ENCODE data around the gene SERPINA4. TPM values are rescaled to one million over a fixed set of nuclear protein-coding genes. Genes with fewer than 3 reads are reported as not detected.
"Not testable (repeated sequence)": the region's sequence is repeated elsewhere in the genome, so short reads cannot be mapped to it uniquely, and the experiment has no call there.

The SERPINA4 gene
- polyA plus RNA-seq, 3 donors = 0.70 to 1.5 (median 1.5) TPM

DNA sequence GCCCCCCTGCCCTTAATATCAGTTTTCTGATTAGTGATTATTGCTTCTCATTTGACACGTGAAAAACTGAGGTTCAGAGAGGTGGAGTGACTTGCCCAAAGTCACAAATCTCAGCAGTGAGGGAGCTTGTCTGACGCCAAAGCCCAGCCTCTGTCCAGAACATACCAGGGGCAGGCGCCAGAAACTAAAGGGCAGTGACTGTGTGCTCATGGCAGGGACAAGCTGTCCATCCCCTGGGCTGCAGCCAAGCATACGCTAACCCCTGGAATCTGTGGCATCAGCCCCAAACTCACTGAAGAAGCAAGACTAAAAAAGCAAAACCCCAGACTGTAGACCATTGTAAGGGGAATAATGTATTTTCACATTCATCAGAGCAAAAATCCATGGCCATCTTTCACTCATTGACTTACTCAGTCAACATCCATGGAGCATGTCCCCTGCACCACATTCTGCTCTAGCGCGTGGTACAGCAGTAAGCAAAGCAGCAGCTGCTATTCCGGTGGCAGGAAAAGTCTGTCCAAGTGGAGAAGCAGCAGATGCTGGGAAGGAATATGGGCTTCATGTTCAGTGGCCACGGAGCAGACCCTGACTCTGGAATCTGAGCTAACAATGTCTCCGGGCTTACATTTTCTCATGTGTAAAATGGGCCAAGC, 1.5 kb upstream of the SERPINA4 start:
- no peak for DNase-seq (ENCODE audit: extremely low read depth in 1 of 11, low read depth in 9 of 11, low spot score in 4 of 11)

DNA sequence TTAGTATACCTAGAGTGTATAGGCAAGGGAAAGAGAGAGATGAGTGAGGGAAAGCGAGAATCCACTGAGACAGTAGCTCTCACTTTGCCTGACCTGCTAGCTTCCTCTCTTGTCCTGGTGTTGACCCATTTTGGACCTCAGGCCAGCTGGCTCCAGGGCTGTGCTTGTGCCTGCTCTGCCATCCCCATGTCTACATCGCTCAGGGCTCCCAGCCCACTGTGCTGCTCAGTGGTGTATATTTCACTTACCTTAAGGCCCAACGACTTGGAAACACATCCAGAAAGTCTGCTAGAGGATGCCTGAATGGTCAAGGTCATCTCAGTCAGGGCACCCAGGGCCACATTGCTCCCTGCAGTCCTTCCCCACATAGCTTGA, 964 bp upstream of the SERPINA4 start:
- no peak for DNase-seq (ENCODE audit: extremely low read depth in 1 of 11, low read depth in 9 of 11, low spot score in 4 of 11)

DNA sequence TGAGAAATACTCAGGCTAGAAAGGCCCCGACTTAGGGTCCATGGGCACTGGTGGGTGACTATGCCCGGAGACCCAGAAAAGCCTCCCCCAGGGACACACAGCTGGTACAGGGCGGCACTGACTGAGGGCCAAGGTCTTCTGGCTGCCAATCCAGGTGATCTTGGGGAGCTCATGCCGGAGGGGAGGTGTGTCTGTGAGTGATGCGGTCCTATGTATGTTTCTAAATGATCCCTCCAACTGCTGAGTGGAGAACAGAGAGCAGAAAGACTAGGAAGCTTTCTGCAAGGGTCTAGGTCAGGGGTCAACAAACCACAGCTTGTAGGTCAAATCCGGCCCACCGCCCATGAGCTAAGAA, 391 bp downstream of the SERPINA4 start:
- DNase-seq (ENCODE audit: extremely low read depth in 1 of 11, low read depth in 9 of 11, low spot score in 4 of 11) = no peak

DNA sequence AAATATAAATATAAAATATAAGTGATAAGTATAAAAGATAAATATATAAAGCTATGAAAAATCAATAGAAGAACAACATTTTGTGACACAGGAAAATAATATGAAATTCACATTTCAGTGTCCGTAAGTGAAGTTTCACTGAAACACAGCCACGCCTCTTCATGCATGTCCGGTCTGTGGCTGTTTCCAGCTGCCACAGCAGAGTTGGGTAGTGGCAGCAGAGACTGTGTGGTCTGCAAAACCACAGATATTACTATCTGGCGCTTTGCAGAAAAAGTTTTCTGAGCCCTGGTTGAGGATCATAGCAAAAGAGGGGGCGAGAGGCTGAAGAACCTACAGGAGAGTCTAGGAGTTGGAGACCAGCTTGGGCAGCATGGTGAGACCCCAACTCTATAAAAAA, 780 bp downstream of the SERPINA4 start:
- DNase-seq (ENCODE audit: extremely low read depth in 1 of 11, low read depth in 9 of 11, low spot score in 4 of 11) = no peak

DNA sequence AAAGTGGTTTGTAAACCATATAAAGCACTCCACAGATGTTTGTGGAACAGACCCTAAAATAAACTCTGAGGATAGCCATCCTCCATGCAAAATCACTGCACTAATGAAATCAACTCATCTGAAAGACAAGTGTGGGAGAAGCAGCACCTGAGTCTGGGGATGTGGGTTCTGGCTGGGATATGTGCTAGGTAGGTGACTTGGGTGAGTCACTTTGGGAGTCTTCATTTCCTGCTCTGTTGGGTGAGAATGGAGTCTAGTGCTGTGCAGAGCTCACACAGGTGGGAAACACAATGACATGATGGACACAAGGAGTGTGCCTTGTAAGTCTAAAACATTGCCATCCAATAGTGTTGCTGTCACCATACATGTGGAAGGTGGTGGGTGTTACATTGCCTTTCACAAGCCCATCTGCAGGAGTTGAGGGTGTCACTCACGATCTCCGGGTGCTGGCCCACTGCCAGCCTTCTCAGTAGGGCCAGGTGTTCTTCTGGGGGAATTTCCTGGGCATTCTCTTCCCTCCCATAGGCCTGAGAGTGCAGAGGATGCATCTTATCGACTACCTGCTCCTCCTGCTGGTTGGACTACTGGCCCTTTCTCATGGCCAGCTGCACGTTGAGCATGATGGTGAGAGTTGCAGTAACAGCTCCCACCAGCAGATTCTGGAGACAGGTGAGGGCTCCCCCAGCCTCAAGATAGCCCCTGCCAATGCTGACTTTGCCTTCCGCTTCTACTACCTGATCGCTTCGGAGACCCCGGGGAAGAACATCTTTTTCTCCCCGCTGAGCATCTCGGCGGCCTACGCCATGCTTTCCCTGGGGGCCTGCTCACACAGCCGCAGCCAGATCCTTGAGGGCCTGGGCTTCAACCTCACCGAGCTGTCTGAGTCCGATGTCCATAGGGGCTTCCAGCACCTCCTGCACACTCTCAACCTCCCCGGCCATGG, 2.0 kb downstream of the SERPINA4 start:
- no peak for DNase-seq (ENCODE audit: extremely low read depth in 1 of 11, low read depth in 9 of 11, low spot score in 4 of 11)

DNA sequence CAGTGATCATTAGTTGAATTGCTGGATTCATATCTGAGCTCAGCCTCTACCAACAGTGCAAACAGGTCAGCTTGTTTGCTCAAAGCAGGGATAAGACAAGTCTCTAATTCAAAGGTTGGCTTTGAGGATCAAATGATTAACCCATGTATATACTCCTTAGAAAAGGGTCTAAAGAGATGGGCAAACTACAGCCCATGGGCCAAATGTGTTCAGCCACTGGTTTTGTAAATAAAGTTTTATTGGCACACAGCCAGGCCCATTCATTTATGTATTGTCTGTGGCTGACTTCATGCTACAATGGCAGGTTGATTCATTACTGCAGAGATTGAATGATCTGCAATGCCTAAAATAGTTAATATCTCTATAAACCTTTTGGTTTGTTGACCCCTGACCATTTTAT, 3.1 kb downstream of the SERPINA4 start:
- DNase-seq (ENCODE audit: extremely low read depth in 1 of 11, low read depth in 9 of 11, low spot score in 4 of 11) = no peak

DNA sequence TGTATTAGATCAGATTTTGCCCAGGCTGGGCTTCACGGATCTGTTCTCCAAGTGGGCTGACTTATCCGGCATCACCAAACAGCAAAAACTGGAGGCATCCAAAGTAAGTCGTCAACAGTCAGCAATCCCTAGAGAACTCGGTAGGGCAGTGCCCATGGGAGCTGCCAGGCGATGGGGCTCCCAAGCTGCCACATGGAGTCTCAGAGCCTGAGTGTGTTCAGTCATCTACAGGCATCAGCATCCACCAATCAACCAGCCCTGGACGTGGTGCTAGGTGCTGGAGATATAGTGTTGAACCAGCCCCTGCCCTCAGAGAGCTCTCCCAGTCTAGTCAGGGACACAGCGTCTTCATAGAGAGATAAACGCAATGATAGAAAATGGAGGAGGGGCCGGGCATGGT, 6.9 kb downstream of the SERPINA4 start:
- no peak for DNase-seq (ENCODE audit: extremely low read depth in 1 of 11, low read depth in 9 of 11, low spot score in 4 of 11)

DNA sequence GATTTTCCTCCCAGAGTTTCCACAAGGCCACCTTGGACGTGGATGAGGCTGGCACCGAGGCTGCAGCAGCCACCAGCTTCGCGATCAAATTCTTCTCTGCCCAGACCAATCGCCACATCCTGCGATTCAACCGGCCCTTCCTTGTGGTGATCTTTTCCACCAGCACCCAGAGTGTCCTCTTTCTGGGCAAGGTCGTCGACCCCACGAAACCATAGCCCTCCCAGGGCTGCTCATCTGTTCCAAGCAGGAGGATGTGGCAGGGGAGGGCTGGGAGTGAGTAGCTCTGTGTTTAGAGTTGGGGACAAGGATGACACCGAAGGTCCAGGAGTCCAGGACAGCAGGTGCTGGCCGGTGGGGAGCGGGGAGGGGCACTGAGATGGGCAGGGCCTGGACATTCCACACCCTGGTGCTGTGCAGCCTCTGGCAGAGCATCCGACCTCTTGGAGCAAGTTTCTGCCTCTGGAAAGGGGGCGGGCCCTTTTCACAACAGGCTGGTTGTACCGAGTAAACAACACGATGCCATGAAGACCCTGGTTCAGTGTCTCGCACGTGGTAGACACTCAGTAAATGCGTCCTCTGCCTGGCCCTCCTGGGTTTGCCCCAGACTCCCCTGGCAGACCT, 8.2 kb downstream of the SERPINA4 start:
- no peak for DNase-seq (ENCODE audit: extremely low read depth in 1 of 11, low read depth in 9 of 11, low spot score in 4 of 11)

DNA sequence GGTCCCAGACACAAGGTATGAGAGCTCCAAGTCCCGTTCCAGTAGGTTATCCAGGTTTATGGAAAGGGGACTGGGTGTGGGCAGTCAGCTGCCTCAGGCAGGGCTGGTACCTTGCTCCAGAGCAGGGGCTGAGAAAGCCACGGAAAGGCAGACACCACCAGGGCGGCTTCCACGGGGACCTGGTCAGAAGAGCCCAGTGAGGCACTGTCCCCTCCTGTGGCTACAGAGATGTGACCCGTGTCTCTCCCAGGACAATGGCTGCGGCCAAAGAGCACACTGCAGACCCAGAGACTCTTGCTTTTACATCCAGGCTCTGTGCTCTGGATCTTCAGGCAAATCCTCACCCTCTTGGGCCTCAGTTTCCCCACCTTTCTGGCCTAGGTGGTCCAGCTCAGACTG, 8.8 kb downstream of the SERPINA4 start:
- DNase-seq (ENCODE audit: extremely low read depth in 1 of 11, low read depth in 9 of 11, low spot score in 4 of 11) = no peak

DNA sequence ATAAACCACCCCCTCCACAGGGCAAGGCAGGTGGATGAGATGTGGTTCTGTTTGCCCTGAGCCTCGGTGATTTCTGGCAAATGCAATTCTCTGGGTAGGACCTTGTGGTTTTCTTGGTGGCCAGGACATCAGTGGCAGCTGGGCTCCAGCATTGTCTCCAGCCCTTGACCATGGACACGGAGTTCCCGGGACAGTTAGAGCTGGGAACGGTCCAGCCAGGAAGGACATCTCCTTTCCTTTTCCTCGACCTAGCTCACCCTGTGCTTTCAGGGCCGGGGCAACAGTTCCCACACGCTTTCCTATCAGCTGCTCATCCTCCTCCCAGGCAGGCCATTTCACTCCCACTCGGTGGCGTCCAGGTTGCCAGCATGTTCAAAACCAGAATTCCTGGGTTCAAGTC, 9.2 kb downstream of the SERPINA4 start:
- no peak for DNase-seq (ENCODE audit: extremely low read depth in 1 of 11, low read depth in 9 of 11, low spot score in 4 of 11)

DNA sequence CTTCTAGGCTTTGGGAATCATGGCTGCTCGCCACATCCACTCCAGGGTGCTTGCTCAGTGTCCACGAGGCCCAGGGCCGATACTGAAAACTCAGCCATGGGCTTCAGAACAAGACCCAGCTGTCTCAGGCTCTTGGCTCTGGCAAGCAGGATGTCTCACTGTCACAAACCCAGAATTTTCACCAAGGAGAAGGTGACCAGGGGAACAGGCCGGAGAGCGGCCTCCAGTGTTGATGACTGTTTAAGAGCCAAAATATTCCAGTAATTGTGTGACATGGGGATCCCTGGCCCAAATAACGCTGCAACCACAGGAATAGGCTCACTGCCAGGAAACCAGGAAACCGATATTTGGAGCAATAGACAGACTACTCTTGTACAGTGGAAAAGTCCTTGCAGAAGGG, 10.2 kb downstream of the SERPINA4 start:
- no peak for DNase-seq (ENCODE audit: extremely low read depth in 1 of 11, low read depth in 9 of 11, low spot score in 4 of 11)

DNA sequence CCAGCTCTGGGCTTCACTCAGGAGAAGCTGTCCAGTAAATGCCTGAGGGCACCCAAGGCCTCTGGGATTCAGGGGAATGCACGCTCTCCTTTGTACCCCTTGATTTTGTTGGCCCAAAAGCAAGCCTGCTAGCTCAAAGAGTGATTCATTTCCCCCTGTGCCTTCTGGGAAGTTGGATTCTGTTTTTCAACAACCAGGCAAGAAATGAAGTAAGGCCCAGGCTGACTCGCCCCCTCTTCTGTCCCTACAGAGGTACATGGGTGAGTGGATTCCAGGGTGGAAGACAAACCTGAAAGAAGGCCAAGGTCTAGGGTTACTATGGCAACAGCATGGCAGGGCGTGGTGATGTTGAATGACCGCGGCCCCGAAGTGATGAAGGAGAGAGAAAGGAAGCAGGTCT, 10.7 kb downstream of the SERPINA4 start:
- no peak for DNase-seq (ENCODE audit: extremely low read depth in 1 of 11, low read depth in 9 of 11, low spot score in 4 of 11)

DNA sequence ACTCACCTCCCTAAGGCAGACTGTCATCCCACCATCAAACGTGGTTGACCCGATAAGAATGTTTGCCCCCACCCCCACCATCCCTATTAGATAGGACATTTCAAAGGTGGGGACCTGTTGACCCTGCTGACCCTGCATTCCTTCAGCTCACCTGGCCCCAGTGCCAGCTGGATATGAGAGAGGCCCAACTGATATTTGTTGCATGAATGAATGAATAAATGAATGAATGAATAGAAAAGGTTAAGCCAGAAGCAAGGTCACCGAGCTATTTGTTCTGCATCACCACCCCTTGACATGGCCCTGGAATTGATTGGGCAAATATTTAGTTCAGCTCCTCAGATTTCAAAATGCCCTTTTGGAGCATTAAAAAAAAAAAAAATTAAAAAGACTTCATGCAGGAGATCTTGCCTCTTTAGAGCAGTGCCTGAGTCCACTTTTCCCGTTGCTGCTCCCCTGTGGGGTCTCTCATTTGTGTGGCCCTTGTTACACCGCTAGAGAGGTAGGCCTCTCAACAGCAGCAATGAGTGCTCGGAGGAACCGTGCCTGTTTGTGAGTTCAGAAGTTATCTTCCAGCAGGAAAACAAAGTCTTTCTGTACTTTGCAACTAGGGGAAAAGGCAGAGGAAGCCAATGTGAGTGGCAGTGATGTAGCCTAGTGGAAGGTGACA, 11.5 kb downstream of the SERPINA4 start:
- no peak for DNase-seq (ENCODE audit: extremely low read depth in 1 of 11, low read depth in 9 of 11, low spot score in 4 of 11)

DNA sequence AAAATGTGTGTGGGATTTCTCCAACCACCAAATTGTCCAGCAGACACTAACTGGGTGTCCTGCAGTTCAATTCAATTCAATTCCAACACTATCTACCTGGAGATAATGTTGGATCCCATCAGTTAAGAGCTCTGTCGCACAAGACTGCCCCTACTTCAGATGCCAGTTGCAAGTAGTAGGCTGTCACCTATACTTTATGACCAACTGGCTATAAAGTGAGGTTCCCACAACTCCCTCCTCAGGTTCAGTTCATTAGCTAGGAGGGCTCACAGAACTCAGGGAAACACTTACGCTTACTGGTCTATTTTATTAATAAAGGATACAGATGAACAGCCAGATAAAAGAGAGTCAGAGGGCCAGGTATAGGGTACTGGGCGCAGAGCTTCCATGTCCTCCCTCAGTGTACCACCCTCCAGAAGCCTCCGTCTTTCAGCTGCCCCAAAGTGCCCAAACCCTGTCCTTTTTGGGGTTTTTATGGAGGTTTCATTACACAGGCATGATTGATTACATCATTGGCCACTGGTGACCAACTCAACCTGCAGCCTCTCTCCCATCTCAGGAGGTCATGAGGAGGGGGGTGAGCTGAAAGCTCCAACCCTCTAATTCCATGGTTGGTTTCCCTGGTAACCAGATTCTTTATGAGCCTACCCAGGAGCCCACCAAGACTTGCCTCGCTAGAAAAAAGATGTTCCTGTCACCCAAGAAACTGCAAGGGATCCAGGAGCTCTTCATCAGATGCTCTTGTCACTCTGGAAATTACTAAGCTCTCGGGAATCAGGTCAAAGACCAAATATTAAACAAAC, 12.4 kb downstream of the SERPINA4 start:
- peak in 1 of 11 donors; percentile 37 for DNase-seq (ENCODE audit: extremely low read depth in 1 of 11, low read depth in 9 of 11, low spot score in 4 of 11)

DNA sequence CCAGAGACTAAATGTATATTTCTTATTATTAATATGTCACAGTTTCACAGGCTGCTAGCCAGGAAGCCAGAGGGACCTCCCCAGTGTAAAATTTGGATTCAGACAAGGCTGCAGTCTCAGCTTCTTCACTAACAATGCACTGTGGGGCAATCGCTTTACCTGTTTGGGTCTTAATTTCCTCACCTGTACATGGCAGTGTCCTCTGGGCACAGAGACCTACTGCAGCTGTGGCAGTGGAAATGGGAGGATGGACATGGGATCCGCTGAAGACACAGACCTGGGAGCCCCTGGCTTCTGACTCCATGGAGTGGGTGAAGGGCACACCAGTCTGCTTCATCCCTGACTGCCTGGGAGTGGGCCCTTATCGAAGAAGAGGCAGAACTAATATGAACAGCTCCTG, 13.1 kb downstream of the SERPINA4 start:
- DNase-seq (ENCODE audit: extremely low read depth in 1 of 11, low read depth in 9 of 11, low spot score in 4 of 11) = no peak

DNA sequence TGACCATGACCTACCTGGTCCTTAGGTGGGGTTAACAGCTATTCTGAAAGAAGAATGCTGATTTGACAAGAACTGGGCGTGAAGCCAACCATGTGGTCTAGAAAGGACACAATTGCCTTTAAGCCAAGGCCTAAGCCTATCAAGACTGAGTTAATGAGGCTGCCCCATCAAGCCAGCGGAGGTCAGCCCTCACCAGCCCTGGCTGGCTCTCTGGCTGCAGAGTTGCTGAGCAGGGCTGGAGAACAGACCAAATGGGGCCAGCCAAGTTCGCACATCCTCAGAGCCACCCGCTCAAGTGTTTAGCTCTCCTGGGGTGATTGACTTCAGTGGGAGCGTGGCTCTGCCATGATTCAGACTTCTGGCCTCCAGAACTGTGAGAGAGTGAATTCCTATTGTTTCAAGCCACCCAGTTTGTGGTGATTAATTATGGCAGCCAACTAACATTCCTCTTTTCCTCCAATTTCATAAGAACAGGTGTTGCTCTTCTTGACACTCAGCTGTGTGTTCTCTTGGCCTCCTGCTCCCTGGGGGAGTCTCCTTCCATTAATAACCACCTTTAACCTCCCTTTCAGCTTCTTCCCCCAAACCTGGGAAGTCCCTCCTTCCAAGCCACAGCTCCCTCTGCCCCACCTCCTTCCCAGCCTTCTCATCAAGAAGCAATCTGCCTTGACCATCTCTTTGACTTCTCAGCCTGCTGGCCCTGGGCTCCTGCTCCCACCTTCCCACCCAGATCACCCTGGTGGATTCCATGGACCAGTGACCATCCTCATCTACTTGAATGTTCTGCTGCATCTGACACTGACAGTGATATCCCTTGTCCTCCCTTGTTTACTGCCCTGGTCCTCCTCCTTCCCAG, 14.7 kb downstream of the SERPINA4 start:
- DNase-seq (ENCODE audit: extremely low read depth in 1 of 11, low read depth in 9 of 11, low spot score in 4 of 11) = no peak

DNA sequence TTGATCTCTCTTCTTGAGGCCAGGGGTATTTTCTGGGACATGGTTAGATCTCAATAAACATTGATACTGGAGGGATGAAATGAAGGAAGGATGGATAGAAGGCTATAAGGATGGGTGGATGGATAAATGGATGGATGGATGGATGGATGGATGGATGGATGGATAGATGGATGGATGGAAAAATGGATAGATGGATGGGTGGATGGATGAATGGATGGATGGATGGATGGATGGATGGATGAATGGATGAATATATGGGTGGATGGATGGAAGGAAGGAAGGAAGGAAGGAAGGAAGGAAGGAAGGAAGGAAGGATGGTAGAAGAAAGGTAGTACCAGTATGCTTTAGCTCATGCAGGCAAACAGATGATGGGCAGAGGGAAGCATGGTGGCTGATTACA, 16.2 kb downstream of the SERPINA4 start:
- not testable (repeated sequence) for DNase-seq (ENCODE audit: extremely low read depth in 1 of 11, low read depth in 9 of 11, low spot score in 4 of 11)

DNA sequence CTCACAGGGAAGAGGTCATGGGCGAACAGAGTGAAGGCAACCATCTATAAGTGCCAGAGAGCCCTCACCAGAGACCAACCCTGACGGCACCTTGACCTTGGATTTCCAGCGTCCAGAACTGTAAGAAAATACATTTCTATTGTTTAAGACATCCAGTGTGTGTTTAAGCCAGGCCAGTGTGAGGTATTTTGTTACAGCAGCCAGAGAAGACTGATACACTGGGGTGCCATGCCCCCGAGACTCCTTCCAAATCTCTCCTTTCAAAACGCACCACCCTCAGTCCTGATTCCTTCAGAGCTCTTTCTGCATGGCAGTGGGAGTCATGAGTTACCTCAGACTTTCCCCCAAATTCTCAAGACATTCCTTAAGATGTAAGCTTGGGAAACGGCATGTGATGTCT, 17.5 kb downstream of the SERPINA4 start:
- no peak for DNase-seq (ENCODE audit: extremely low read depth in 1 of 11, low read depth in 9 of 11, low spot score in 4 of 11)
